A549 (cell line): Measurements from ENCODE around the gene F2. TPM values are rescaled to one million over a fixed set of nuclear protein-coding genes. Genes with fewer than 3 reads are reported as not detected.

Experiments
- ATAC-seq, 2 experiments: fragments of 200-7000 bp in 1 of 2; fragments of >200 bp in 1 of 2; cut with Nextera tagmentation in 1 of 2; cut with Tn5 transposase in 1 of 2; 3 replicates each; pipeline versions ENCODE4 v1.8.0 to v1.9.1; 2018 to 2020; ENCODE audit warnings: mild to moderate bottlenecking in 1 of 2, moderate library complexity in 1 of 2
- CTCF ChIA-PET: fragments of 300-600 bp; sonication (Branson Sonifier 250); formaldehyde crosslinking; extraction: SDS; loops from one replicate; lab custom pipeline; 2021; ENCODE audit warnings: antibody characterized with exemption, inconsistent platforms; lab: Yijun Ruan, JAX
- POLR2A ChIA-PET: fragments of 350-600 bp; formaldehyde crosslinking; extraction: SDS; loops from one replicate; lab custom pipeline; 2021; ENCODE audit warnings: antibody characterized with exemption, inconsistent platforms; lab: Yijun Ruan, JAX
- DNase-seq, 2 experiments: peaks; one replicate each; pipeline versions ENCODE4 v3.0.0 to v3.0.0-alpha.2; 2011 to 2016; ENCODE audit warnings: low read depth in 1 of 2, low spot score in 1 of 2
- FAIRE-seq: peaks from 2 replicates; lab custom pipeline; 2011; peaks lifted over from hg19 to GRCh38; lab: Jason Lieb, UNC
- H3K27ac ChIP-seq, 2 experiments: fragments of >200 bp; sonication (Bioruptor Twin); formaldehyde crosslinking; 3 replicates each; pipeline ENCODE4 v1.5.1; 2016 to 2017
- H3K4me1 ChIP-seq: fragments of >200 bp; sonication (Bioruptor Twin); formaldehyde crosslinking; 3 replicates; pipeline ENCODE4 v1.6.1; 2016
- H3K4me2 ChIP-seq: fragments of >200 bp; sonication (Bioruptor Twin); formaldehyde crosslinking; 3 replicates; pipeline ENCODE4 v1.6.1; 2016
- H3K4me3 ChIP-seq: fragments of >200 bp; sonication (Bioruptor Twin); formaldehyde crosslinking; 3 replicates; pipeline ENCODE4 v1.5.1; 2016
- H3K9me3 ChIP-seq: fragments of >200 bp; sonication (Bioruptor Twin); formaldehyde crosslinking; 3 replicates; pipeline ENCODE4 v1.6.1; 2016
- BCL3 ChIP-seq: fragments of >200 bp; sonication (Bioruptor Twin); formaldehyde crosslinking; IDR thresholded peaks from 3 replicates; pipeline ENCODE4 v1.6.1; 2016
- CBX2 ChIP-seq: fragments of 200-600 bp; sonication (generic); IDR thresholded peaks from 2 replicates; pipeline ENCODE4 v1.6.1; 2016; ENCODE audit warnings: low read depth, mild to moderate bottlenecking, borderline replicate concordance
- EP300 ChIP-seq, 2 experiments: fragments of >200 bp; sonication (Bioruptor Twin); formaldehyde crosslinking; IDR thresholded peaks; 2 replicates in 1 of 2; 3 replicates in 1 of 2; pipeline ENCODE4 v1.6.1; 2016 to 2017
- FOSB ChIP-seq: fragments of 250-450 bp; sonication (Bioruptor Pico); IDR thresholded peaks from 2 replicates; pipeline ENCODE4 v1.5.0; 2020; ENCODE audit warnings: mild to moderate bottlenecking, moderate library complexity
- HDAC2 ChIP-seq: fragments of 200-600 bp; sonication (generic); IDR thresholded peaks from 2 replicates; pipeline ENCODE4 v1.6.1; 2016
- HEYL ChIP-seq: fragments of 250-450 bp; sonication (Bioruptor Pico); IDR thresholded peaks from 2 replicates; pipeline ENCODE4 v1.8.0; 2021; ENCODE audit warnings: mild to moderate bottlenecking, moderate library complexity
- HMGXB4 ChIP-seq: fragments of 250-450 bp; sonication (Bioruptor Pico); IDR thresholded peaks from 2 replicates; pipeline ENCODE4 v1.5.0; 2021; ENCODE audit warnings: mild to moderate bottlenecking, moderate library complexity, borderline replicate concordance
- NFE2L2 ChIP-seq: fragments of 150-350 bp; conservative IDR thresholded peaks from 2 replicates; pipeline ENCODE4 v1.6.1; 2014; ENCODE audit warnings: low read length
- NPAS2 ChIP-seq: fragments of 250-450 bp; sonication (Bioruptor Pico); IDR thresholded peaks from 2 replicates; pipeline ENCODE4 v1.8.0; 2022; ENCODE audit warnings: mild to moderate bottlenecking, moderate library complexity, borderline replicate concordance
- PBX3 ChIP-seq: IDR thresholded peaks from 2 replicates; pipeline ENCODE4 v1.6.1; 2012
- RARB ChIP-seq: fragments of 250-450 bp; sonication (Bioruptor Pico); IDR thresholded peaks from 2 replicates; pipeline ENCODE4 v1.8.0; 2021; ENCODE audit warnings: mild to moderate bottlenecking, moderate library complexity
- RNF2 ChIP-seq: fragments of 200-600 bp; sonication (generic); IDR thresholded peaks from 2 replicates; pipeline ENCODE4 v1.6.1; 2016; ENCODE audit warnings: low read depth, mild to moderate bottlenecking, antibody characterized with exemption, moderate library complexity, borderline replicate concordance
- SMC3 ChIP-seq: fragments of >200 bp; sonication (Bioruptor Twin); formaldehyde crosslinking; IDR thresholded peaks from 3 replicates; pipeline ENCODE4 v1.6.1; 2018; ENCODE audit warnings: inconsistent platforms
- ZC3H11A ChIP-seq: fragments of 450-650 bp; IDR thresholded peaks from 2 replicates; pipeline ENCODE4 v1.6.1; 2014; ENCODE audit warnings: antibody characterized with exemption, mild to moderate bottlenecking
- ZFP36 ChIP-seq: fragments of 450-650 bp; IDR thresholded peaks from 2 replicates; pipeline ENCODE4 v1.6.1; 2014; ENCODE audit warnings: borderline replicate concordance; ENCODE audit not compliant: partially characterized antibody
- ZNF302 ChIP-seq: fragments of 250-450 bp; sonication (Bioruptor Pico); IDR thresholded peaks from 2 replicates; pipeline ENCODE4 v1.9.0; 2021; ENCODE audit warnings: inconsistent platforms, mild to moderate bottlenecking, moderate library complexity
- WGBS: methylation state at CpG from one replicate; pipeline ENCODE4 v1.1.6; 2017; ENCODE audit errors: missing lambda C conversion rate; 5-methylcytosine and 5-hydroxymethylcytosine counted together
- polyA plus RNA-seq, 4 experiments: library from polyadenylated mRNA; depleted of rRNA in 3 of 4; stranded (reverse); fragments of >200 nt; fragmentation: RNase III in 1 of 4; extraction: RNeasy Plus Mini Kit Qiagen cat#74134 plus additional on column Dnase treatment in 1 of 4; gene quantifications; 2 replicates in 3 of 4; 3 replicates in 1 of 4; pipeline ENCODE4 v1.2.3, GENCODE V29; 2011 to 2017
- TF ChIP-seq, protein P1 (sequence below): IDR thresholded peaks from 2 replicates; pipeline ENCODE4 v1.6.1; 2012
- TF ChIP-seq, protein P2 (sequence below): fragments of 200-600 bp; sonication (generic); IDR thresholded peaks from 2 replicates; pipeline ENCODE4 v1.6.1; 2016; ENCODE audit warnings: antibody characterized with exemption, mild to moderate bottlenecking, moderate library complexity
- TF ChIP-seq, protein P3 (sequence below): fragments of >200 bp; sonication (Bioruptor Twin); formaldehyde crosslinking; IDR thresholded peaks from 2 replicates; pipeline ENCODE4 v1.6.1; 2016

The F2 gene
- polyA plus RNA-seq, 2 of the 4 experiments (the other 2 are of a cell fraction), result 2.5 to 3.8 TPM

- H3K4me1 ChIP-seq, result peaks cover 20% of the 10 kb centered on the region
- CTCF ChIA-PET, result interaction anchor here (1.0 to 1.4 kb wide), 2 partner anchors 10 to 22 kb away, joined by 3 to 4 read pairs; partner anchors contain the start of gene ZNF408
- ATAC-seq, result no peak
- no peak for DNase-seq
- no peaks in the 10 kb centered on the region for H3K9me3 ChIP-seq
- no peak overlapping the region; a peak in 1 of 6 replicates for H3K27ac ChIP-seq
- no peak for FAIRE-seq
- no peak for TF ChIP-seq PBX3
- no peak for TF ChIP-seq HDAC2
- TF ChIP-seq, protein P1, sequence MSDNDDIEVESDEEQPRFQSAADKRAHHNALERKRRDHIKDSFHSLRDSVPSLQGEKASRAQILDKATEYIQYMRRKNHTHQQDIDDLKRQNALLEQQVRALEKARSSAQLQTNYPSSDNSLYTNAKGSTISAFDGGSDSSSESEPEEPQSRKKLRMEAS, result no peak
- no peak for TF ChIP-seq CBX2
- no peak for TF ChIP-seq RARB (CRISPR knock-in tag)
- TF ChIP-seq ZC3H11A, result no peak
- TF ChIP-seq ZFP36, result no peak
- TF ChIP-seq, protein P2, sequence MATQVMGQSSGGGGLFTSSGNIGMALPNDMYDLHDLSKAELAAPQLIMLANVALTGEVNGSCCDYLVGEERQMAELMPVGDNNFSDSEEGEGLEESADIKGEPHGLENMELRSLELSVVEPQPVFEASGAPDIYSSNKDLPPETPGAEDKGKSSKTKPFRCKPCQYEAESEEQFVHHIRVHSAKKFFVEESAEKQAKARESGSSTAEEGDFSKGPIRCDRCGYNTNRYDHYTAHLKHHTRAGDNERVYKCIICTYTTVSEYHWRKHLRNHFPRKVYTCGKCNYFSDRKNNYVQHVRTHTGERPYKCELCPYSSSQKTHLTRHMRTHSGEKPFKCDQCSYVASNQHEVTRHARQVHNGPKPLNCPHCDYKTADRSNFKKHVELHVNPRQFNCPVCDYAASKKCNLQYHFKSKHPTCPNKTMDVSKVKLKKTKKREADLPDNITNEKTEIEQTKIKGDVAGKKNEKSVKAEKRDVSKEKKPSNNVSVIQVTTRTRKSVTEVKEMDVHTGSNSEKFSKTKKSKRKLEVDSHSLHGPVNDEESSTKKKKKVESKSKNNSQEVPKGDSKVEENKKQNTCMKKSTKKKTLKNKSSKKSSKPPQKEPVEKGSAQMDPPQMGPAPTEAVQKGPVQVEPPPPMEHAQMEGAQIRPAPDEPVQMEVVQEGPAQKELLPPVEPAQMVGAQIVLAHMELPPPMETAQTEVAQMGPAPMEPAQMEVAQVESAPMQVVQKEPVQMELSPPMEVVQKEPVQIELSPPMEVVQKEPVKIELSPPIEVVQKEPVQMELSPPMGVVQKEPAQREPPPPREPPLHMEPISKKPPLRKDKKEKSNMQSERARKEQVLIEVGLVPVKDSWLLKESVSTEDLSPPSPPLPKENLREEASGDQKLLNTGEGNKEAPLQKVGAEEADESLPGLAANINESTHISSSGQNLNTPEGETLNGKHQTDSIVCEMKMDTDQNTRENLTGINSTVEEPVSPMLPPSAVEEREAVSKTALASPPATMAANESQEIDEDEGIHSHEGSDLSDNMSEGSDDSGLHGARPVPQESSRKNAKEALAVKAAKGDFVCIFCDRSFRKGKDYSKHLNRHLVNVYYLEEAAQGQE, result no peak
- no peak for TF ChIP-seq HMGXB4 (CRISPR knock-in tag)
- no peak for TF ChIP-seq FOSB (CRISPR knock-in tag)
- TF ChIP-seq NPAS2 (CRISPR knock-in tag), result no peak
- POLR2A ChIA-PET, result no interaction called here
- no peak overlapping the region for H3K4me3 ChIP-seq
- 95% methylated on average over 11 of the region's 11 CpGs for WGBS
- H3K4me2 ChIP-seq, result no peak overlapping the region
Measured at GRCh38 chr11:46722566-46723358, 3.7 kb downstream of the F2 start.

DNA sequence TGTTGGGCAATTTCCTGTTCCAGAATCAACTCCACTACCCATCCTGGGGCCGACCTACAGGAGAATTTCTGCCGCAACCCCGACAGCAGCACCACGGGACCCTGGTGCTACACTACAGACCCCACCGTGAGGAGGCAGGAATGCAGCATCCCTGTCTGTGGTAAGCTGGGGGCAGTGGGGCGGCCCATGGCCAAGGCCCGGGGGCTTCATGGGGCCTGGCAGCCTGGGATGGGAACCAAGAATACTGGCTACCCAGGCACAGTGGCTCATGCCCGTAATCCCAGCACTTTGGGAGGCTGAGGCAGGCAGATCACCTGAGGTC lies 4.3 kb downstream of the F2 start:
- no peak overlapping the region for H3K27ac ChIP-seq
- H3K4me2 ChIP-seq, result no peak overlapping the region
- ATAC-seq (no peak), FAIRE-seq (no peak), DNase-seq (no peak)
- no peaks in the 10 kb centered on the region for H3K9me3 ChIP-seq
- POLR2A ChIA-PET, result no interaction called here
- 100% methylated on average over 6 of the region's 8 CpGs for WGBS
- CTCF ChIA-PET, result interaction anchor here (1.0 to 1.4 kb wide), 2 partner anchors 9 to 22 kb away, joined by 3 to 4 read pairs; partner anchors contain the start of gene ZNF408
- H3K4me3 ChIP-seq, result no peak overlapping the region
- peaks cover 15% of the 10 kb centered on the region for H3K4me1 ChIP-seq
- TF ChIP-seq NFE2L2 (no peak), BCL3 (no peak), EP300 (IDR thresholded peaks at IDR 0.05) (no peak), FOSB (CRISPR knock-in tag) (no peak), RNF2 (no peak), SMC3 (no peak), HMGXB4 (CRISPR knock-in tag) (no peak), ZNF302 (CRISPR knock-in tag) (no peak), HEYL (no peak)
- TF ChIP-seq, protein P3, sequence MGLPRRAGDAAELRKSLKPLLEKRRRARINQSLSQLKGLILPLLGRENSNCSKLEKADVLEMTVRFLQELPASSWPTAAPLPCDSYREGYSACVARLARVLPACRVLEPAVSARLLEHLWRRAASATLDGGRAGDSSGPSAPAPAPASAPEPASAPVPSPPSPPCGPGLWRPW, result no peak
